HUDEP-2 (cell line): ENCODE results near the gene CPA1.

Experiments used
- DNase-seq, 76 experiments: peaks; one replicate each; lab custom pipeline; 2025; ENCODE audit not compliant: unreplicated experiment in 76 of 76; lab: John Stamatoyannopoulos, UW

The CPA1 gene

DNA sequence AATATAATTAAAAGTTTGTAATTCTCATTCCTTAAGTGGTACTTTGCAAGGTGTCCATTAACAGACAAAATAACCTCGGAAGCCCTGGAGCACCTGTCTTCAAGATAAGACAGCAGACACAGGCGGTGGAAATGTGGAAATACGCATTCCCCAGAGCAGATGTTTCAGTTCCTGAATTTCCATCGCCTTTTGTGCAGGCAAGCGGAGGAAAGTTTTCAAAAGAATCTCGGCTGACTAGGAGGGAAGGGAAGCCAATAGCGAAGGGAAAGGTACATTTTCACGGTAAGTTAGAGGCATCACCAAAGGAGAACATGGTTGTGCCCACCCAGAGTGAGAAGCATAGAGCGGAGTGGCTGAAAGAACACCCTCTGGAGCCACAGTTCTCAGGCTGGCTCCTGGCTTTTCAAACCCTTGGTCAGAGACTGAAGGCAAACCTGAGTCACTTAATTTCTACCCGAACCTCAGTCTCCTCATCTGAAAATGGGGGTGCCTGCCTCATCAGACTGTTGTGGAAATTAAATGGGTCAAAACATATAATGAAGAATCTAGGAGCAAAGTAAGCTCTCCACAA, 13.6 kb downstream of the CPA1 start:
- DNase-seq: no peak

DNA sequence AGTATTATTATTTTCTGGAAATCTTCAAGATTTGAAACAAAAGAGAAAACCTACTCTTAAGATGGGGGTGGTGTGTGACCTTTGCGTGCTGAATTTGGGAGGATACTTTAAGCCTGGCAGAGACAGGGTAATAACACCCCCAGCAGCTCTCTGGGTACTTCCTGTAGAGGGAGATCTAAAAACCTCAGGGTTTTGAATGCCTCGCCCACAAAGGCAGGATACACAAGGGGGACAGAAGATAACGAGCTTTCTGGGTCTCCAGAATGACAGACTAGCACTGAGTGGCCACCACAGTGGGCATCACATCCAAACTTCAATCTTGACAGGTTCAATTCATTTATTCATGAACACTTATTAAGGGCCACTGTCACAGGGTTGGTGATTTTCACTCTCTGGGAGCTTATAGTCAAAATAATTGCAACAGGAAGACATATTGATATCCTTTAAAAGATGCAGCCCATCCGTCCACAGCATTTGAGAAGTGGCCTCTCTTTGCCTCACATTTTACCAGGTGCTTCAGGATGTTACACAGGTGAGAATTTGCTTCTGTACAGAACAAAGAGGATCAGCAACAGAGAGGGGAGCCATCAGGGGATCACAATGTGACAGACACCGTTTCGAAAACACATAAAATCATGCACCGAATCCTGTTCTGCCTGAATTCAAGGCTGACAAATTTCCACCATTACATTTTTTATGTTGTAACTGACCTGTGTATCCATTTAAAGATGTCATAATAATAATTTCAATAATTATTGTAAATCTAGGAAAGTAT, 14.3 kb downstream of the CPA1 start:
- DNase-seq: no peak

DNA sequence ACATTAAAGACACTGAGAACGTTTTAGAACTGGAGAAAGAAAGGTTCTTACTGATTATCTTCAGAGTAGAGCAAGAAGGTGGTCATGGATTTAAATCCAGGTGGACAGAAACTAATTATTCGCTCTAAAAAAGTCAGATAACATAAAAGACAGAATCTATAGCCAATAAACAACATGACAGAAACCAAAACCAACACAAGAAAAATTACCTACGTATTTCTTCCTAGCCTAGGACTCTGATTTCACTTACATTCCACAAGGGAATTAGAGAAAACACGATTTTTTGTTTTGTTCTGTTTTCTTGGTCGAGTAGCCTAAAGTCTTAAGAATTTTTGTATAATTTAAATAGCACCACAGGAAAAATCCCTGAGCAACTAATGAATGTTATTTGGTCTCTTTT, 15.1 kb downstream of the CPA1 start:
- no peak for DNase-seq

DNA sequence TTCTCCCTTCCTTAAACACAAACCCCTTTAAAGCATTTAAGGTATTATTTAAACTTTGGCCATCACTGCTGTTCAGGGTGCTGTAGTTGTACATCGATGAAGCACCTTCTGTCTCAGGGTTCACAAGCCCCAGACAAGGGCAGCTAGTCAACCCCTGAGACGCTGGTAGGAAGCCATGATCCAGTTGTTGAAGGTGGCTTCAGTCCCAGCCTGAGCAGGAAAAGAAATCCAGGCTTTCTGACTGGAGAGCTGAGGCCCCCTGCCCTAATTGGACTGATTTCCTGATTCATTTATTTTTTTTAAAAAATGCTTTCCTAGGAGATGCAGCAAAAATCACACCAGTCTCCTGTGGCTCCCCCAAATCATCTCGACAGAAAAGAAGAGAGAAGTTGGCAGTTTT, 15.8 kb downstream of the CPA1 start:
- DNase-seq: no peak

DNA sequence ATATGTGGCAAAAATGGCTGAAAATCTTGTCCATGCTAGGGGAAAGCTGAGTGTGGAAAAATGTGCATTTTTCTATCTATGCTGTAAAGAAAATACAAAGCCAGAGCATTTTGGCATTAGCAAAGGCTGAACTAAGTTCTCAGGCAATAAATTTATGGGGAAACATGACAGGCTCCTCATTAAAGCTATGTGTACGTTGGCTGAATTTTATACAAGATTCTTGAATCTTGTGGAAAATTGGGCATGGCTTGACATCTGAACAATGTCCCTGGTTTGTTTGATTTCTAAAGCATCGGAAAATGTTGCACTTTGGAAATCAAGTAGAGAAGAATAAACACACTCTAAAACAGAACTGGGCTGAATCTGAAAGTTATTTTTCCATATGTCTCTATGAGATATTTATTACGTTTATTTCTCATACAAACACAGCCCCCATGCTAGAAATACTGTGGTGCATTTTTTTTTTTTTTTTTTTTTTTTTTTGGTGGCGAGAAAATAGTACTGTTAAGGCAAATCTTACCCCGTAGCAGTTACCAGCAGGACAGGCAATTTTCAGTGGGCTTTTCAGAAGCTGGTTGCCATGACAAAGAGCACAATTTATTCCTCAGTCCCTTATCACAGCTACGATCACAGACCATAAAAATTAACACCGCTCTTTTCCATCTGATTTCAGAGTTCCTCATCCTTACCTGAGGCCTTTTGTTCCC, 16.9 kb downstream of the CPA1 start:
- no peak for DNase-seq

DNA sequence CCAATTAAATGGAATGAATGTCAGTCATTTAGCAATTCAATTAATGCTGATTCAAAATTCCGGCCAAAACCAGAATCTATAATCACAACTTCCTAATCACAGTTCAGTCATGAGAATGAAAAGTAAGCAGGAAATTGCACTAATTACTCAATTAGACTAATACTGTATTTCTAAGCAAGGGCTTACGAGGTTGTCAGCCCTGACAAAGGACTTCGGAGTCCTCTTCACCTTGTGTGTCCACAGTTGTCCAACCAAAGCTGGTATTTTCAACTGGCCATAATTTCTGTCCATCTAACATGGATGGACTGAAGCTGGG, 17.4 kb downstream of the CPA1 start:
- DNase-seq: no peak

DNA sequence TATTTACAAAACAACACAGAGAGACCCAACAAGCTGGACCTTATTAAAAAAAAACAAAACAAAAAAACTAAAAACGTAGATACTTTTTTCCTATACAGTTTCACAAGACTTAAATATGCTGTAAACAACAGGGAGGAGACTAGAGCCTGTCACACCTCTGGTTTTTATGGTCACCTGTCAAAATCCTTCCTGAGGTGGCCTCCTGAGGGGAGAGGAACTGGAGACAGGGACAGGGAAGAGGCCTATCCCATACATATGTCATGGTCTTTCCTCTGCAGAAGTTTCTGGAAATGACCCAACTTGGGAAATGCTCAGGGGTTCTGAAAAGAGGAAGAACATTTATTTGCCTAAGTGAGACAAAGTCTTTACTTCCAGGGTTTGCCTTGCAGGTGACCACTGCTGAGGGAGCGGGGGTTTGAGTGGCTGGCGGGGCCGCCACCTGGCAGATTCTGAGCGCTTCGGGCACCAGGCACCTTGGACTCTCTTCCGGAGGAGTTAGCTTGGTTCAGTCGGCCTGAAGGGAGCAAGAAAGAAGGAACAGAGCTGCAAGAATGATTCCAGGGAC, 18.3 kb downstream of the CPA1 start:
- no peak for DNase-seq

DNA sequence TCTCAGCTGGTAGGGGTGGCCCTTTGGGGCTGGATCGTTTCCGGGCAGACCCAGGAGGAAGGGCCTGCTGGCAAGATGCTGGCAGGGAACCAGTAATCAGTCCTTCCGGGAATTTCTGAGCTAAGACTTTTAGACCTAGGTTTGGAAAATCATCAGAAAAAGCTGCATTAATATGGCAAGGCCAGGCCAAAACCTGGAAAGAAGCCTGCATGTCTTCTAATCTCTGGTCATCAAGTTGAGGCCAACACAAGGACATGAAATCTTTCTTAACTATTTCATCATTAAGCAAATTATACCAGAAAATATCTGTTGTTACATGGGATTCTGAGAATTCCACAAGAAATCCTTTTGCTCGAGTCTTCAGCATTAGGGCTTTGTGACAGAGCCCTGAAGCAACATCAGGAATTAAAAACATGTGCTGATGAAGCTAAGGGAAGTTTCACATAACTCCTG, 19.9 kb downstream of the CPA1 start:
- DNase-seq: no peak

DNA sequence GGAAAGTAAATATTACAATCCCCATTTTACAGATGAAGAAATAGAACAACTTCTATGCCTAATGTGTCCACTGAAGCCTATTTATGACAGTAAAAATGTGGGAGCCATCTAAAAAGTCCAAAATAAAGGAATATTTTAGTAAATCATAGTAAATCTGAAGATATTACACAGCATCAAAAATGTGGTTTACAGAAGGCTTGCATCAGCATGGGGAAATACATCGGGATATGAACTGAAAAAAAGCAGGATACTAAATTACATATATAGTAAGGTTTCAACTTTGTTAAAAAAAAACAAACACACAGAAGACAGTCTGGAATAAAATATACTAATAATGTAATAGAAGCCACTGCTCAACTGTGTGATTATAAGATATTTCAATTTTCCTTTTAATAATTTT, 20.8 kb downstream of the CPA1 start:
- no peak for DNase-seq

DNA sequence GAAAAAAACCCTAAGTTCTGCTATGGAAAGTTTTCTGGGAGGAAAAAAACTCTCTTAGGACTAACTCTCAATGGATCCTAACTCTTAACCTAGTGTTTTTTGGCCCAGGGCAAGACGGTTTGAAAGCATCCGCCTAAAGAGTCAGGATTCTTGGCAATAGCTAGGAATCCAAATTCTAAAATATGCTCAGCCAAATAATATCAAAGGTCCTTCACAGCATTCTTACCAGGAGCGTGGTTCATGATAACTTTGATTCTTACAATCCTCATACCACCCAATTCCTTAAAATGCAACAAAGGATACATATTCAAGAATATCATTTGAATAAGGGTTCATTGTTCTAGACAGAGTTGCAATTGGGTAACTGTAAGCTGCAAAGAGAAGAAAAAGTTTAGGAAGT, 21.3 kb downstream of the CPA1 start:
- DNase-seq: no peak

DNA sequence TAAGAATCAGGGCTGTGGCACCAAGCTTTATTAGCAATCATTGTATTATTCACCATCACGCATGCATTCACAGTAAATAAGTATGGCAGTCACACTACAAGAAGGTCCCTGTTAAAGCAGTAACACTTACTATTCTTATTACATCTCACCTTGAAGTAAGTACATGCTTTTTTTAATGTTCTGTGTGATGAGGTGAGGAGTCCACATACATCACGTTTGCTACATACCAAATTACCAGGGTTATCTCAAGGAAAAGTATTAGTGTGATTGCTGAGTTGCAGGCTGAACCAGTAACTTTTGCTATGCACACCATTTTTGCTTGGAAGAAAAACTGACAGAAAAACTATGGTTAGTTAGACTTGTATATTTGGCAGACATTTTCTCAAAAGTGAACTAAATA, 24.7 kb downstream of the CPA1 start:
- no peak for DNase-seq

DNA sequence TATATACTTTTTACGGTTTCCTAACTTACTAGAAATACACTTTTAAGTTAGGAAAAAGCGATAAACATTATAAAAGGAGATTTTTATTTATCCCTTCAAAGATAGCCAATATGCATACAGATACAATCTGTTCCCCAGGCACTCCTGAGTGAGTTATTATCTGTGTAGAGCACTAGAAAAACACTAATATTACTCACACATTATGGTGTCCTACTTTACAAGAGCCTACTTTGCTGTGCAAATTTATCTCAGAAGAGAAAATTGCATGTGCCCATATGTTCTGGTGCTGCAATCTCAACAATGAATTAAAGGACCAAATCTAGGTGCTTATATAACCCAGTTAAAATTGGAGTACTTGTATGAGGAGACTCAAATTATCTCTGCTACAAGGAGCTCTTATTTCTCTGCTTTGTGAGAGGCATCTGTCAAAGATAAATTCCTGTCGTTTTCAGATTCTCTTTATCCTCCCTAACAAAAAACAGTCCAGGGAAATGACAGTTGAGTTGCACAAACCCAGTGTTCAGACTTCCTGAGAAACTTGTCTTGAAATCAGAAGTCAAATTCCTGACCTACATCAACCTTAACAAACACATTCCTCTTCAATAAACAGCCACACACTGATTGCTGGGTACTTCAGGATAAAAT, 28.9 kb downstream of the CPA1 start:
- DNase-seq: no peak

DNA sequence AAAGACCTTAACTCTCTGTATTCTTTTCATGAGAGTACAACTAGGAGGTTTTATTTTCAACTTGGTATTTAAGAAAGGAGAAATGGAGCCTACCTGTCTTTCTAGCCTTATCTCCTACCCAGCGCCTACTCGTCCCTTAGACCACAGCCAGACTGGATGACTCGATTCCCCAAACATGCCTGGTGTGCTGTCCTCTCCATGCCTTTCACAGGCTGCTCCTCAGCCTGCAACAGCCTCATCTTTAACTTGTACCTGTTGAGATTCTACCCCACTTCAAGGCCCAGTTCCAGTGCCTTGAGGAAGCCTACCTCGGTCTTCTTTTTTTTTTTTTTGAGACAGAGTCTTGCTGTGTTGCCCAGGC, 29.4 kb downstream of the CPA1 start:
- no peak for DNase-seq

DNA sequence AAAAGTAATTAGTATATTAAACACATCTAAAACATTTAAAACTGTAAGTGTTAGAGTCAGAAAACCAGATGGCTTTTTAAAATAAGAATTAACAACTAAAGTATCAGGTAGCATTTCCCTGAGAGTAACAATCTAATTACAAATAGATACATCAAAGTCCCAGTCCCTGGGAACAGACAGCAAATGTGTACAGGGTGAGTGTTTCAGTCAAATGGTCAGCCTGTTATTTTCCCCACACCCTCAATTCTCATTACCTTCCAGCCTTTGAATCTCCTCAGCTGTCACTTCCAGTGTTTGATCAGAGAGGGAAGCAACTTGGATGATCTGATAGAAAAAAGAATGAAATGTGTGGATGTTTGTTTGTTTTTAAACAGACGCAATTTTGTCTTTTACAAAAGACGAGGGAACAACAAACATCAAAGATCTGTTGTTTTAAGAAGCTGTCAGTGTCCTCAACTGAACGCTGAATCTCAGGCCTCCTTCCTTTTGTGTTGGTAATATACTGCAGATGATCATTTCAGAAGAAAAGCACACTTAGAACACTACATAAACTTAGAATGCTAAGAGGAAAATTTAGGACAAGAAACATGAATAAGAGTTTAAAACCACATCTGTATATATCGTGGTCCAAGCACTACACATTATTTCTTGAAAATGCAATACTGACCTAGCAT, 30.7 kb downstream of the CPA1 start:
- no peak for DNase-seq

DNA sequence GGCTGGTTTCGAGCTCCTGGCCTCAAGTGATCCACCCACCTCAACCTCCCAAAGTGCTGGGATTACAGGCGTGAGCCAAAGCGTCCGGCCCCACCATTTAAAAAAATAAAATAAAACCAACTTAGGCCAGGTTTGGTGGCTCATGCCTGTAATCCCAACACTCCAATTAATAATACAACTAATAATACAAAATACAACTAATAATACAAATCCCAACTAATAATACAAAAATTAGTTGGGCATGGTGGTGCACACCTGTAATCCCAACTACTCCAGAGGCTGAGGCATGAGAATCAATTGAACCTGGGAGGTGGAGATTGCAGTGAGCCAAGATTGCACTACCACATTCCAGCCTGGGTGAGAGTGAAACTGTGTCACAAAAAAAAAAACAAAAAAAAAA, 32.9 kb downstream of the CPA1 start:
- DNase-seq: no peak

DNA sequence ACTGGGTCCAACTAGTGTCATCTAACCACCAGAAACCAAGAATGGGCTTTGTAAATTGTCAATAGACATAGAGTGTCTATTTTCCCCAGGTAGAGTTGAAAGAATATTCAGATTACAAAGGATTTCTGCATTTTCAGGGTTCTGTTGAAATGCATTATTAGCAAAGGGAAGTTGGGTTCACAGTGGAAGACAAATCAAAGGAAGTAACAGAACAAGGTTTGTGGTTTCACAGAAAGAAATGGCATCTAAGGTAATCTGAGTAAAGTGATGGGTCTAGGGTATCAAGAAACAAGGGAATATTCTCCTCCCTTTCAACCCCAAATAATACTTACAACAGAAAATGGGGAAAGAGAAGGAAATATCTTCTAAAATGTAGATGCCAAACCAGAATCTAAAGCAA, 34.7 kb downstream of the CPA1 start:
- no peak for DNase-seq

DNA sequence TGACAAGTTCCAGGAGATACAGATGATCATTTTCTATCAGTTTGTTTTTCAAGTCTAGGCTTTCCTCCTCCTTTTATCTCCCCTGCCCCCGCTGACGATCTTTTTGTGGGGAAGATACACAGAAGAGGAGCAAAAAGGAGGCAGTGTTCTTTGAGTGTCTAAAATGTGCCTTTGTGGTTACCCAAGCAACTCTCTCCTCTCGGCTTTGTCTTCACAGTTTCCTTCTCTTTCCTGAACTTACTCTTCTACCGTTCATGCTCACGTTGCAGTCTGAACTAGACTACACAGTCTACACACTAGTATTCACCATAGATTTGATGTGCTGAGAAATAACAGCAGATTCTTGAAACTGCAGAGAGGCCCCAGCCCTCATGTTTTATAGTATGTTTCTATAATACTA, 36.9 kb downstream of the CPA1 start:
- DNase-seq: no peak

DNA sequence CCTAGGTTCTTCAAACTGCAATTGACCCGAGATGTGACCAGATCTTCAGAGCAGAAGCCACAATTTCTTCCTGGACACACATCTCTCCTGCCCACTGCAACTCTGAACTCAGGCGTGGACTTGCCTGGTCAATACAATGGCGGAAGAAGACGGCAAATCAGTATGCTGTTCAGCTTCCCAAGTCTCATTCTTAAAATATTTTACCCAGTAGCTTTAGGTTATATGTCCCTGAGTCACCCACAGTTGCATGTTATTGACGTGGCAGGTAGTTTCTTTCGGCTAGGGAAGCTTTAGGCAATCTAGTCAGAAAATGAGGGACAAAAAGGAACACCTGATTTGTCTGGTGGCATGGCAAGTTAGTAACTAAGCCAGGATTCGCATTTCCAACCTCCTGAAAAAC, 38.0 kb downstream of the CPA1 start:
- no peak for DNase-seq

DNA sequence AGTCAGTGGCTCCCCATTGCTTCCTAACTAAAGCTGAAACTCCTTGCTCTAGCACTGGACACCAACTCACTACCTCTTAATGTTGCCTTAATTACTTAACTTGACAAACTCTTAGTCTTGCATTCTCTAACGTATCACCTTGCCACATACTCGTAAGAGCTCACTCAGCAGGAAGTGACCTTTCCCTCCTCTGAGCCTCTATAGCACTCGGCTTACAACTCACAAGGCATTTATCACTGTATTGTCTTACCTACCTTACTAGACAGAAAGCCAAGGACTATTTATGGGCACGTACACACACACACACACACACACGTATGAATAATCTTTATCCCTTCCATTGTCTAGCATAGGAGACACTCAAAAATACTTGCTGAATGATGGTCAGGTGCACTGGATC, 39.4 kb downstream of the CPA1 start:
- no peak for DNase-seq

DNA sequence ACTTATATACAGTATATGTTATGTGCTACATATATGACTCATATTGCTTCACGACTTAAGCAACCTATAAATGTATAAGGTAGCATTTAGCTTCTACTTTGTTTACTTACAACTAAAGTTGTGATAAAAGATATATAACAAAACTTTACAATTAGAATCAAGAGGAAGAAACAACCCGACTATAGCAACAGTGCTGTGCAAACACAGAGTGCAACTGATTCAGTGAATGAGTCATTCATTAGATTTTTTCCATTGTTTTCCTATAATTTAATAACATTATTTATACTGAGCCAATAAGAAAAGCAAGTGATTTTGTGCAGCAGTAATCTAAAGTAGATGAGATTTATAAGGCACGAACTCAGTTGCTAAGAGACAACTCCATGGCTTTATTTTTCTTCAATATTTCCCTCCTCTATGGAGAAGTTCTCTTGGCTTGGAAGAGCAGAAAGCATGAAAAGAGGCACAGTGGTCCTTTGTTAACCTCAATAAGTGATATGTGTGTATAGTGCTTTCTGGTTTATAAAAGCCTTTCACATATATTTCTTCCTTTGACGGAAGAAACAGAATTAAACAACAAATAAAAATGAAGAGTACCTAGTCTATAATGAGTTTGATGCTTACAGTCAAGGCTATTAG, 40.8 kb downstream of the CPA1 start:
- no peak for DNase-seq

DNA sequence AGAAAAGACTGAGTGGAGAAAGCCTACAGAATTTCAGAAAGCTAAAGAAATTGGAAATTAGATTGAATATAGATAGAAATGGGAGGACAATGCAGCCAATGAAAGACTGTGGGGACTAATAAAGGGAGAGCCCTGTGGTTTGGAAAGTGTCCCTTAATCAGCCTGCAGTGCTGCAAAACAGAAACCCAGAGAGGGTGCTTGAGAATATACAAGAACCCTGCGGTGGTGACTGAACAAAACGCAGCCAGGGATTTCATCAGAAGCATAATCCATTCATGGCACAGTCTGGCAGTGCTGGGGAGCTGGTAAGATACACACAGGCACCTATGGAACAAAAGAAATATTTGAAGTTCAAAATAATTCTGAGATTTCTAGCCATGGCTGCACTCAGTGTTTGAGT, 41.4 kb downstream of the CPA1 start:
- DNase-seq: no peak
